ENCODE measurements around the gene CEP135.

DNA sequence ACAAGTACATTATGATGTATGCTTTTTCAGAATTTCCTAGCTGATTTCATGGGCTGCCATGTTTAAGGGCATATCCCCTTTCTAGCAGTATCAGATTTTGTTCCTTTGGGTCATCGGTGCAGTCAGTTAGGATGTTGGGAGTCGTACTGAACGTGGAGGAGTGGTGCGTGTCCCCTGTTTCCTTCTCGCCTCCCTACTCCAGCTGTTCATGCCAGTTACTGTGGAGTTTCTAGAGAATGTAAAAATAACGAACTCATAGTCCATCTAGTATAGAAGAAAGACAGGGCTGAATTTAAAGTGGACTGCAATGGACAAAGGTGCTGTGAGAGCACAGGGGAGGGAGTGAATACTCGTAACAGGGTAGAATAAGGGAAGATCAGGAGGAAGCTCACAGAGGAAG, 111.3 kb downstream of the CEP135 start:
- TF ChIP-seq, protein P1, sequence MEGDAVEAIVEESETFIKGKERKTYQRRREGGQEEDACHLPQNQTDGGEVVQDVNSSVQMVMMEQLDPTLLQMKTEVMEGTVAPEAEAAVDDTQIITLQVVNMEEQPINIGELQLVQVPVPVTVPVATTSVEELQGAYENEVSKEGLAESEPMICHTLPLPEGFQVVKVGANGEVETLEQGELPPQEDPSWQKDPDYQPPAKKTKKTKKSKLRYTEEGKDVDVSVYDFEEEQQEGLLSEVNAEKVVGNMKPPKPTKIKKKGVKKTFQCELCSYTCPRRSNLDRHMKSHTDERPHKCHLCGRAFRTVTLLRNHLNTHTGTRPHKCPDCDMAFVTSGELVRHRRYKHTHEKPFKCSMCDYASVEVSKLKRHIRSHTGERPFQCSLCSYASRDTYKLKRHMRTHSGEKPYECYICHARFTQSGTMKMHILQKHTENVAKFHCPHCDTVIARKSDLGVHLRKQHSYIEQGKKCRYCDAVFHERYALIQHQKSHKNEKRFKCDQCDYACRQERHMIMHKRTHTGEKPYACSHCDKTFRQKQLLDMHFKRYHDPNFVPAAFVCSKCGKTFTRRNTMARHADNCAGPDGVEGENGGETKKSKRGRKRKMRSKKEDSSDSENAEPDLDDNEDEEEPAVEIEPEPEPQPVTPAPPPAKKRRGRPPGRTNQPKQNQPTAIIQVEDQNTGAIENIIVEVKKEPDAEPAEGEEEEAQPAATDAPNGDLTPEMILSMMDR (conservative IDR thresholded peaks at IDR 0.05; ENCODE audit: low read depth, low read length) = no peak
- TF ChIP-seq EZH2 (IDR thresholded peaks at IDR 0.05; ENCODE audit: borderline replicate concordance, low read depth, low read length, poor library complexity, severe bottlenecking) = no peak
